Calu3 (cell line): ENCODE data around the gene RTL10. TPM values are rescaled to one million over a fixed set of nuclear protein-coding genes. Genes with fewer than 3 reads are reported as not detected.

Experiments
- BruUV-seq: library from RNA; stranded (reverse); fragments of 400-500 nt; replicated peaks from 2 replicates; lab custom pipeline; 2021; lab: Mats Ljungman, UMichigan
- CTCF ChIA-PET: fragments of 300-600 bp; sonication (Branson Sonifier 250); formaldehyde crosslinking; loops from one replicate; lab custom pipeline; 2022; ENCODE audit warnings: antibody characterized with exemption; lab: Charles Lee
- DNase-seq: peaks from one replicate; pipeline ENCODE4 v3.0.0; 2022
- H3K27ac Mint-ChIP-seq: one replicate; pipeline ENCODE4 v1.8.0; 2022; ENCODE audit warnings: mixed read lengths; ENCODE audit not compliant: unreplicated experiment
- H3K27me3 Mint-ChIP-seq: one replicate; pipeline ENCODE4 v1.8.0; 2022; ENCODE audit warnings: mixed read lengths; ENCODE audit not compliant: unreplicated experiment
- H3K36me3 Mint-ChIP-seq: one replicate; pipeline ENCODE4 v1.8.0; 2022; ENCODE audit warnings: mild to moderate bottlenecking, moderate library complexity, mixed read lengths; ENCODE audit not compliant: insufficient read depth, unreplicated experiment
- H3K4me1 Mint-ChIP-seq: one replicate; pipeline ENCODE4 v1.8.0; 2022; ENCODE audit warnings: mild to moderate bottlenecking, low read depth, mixed read lengths; ENCODE audit not compliant: unreplicated experiment
- H3K4me3 Mint-ChIP-seq: one replicate; pipeline ENCODE4 v1.8.0; 2022; ENCODE audit warnings: mild to moderate bottlenecking, low read depth, moderate library complexity, mixed read lengths; ENCODE audit not compliant: unreplicated experiment
- H3K9me3 Mint-ChIP-seq: one replicate; pipeline ENCODE4 v1.8.0; 2022; ENCODE audit warnings: low read depth, mixed read lengths; ENCODE audit not compliant: unreplicated experiment
- CTCF ChIP-seq: fragments of 200-600 bp; IDR thresholded peaks from one replicate; pipeline ENCODE4 v1.8.0; 2022; ENCODE audit warnings: antibody characterized with exemption; ENCODE audit not compliant: unreplicated experiment
- intact Hi-C: fragments of 100-400 bp; cut with micrococcal nuclease; formaldehyde crosslinking; loops from one replicate; pipeline ENCODE4 v1.10.0; 2022; ENCODE audit not compliant: unreplicated experiment
- total RNA-seq: library from RNA; stranded (reverse); gene quantifications from 2 replicates; pipeline ENCODE4 v1.2.3, GENCODE V29; 2022

RTL10 gene
- total RNA-seq, 1 experiment from 2014 or later = 26.2 TPM

GRCh38 chr22:19831016-19831415, 23.7 kb downstream of the RTL10 start:
- TF ChIP-seq CTCF = no peak
- no peaks in the 10 kb centered on the region for H3K36me3 Mint-ChIP-seq

GRCh38 chr22:19828035-19828401, 26.7 kb downstream of the RTL10 start:
- Mint-ChIP-seq H3K36me3 (peaks cover 4% of the 10 kb centered on the region), H3K9me3 (peaks cover 2% of the 10 kb centered on the region), H3K27me3 (no peaks in the 10 kb centered on the region), H3K27ac (no peak overlapping the region), H3K4me3 (no peak overlapping the region), H3K4me1 (no peaks in the 10 kb centered on the region)
- intact Hi-C loops = no loop called here
- no TSS peak for BruUV-seq
- DNase-seq = no peak
- no peak for TF ChIP-seq CTCF
- CTCF ChIA-PET = no interaction called here

More at GRCh38 chr22:19831016-19831415, 23.7 kb downstream of the RTL10 start:
- no TSS peak for BruUV-seq
- DNase-seq = no peak
- H3K4me1 Mint-ChIP-seq = no peaks in the 10 kb centered on the region
- no peak overlapping the region for H3K27ac Mint-ChIP-seq
- no peak overlapping the region for H3K4me3 Mint-ChIP-seq
- CTCF ChIA-PET = no interaction called here
- no peaks in the 10 kb centered on the region for H3K27me3 Mint-ChIP-seq
- peaks cover 2% of the 10 kb centered on the region for H3K9me3 Mint-ChIP-seq
- intact Hi-C loops = no loop called here

GRCh38 chr22:19827341-19828034, 27.2 kb downstream of the RTL10 start:
- Mint-ChIP-seq H3K4me1 (no peaks in the 10 kb centered on the region), H3K36me3 (peaks cover 4% of the 10 kb centered on the region), H3K27me3 (no peaks in the 10 kb centered on the region), H3K27ac (no peak overlapping the region), H3K4me3 (no peak overlapping the region), H3K9me3 (peaks cover 2% of the 10 kb centered on the region)
- no peak for DNase-seq
- intact Hi-C loops = no loop called here
- TF ChIP-seq CTCF = no peak
- no TSS peak for BruUV-seq
- CTCF ChIA-PET = no interaction called here

- peaks cover 4% of the 10 kb centered on the region for H3K36me3 Mint-ChIP-seq
- H3K4me3 Mint-ChIP-seq = no peak overlapping the region
- intact Hi-C loops = no loop called here
- TF ChIP-seq CTCF = no peak
- CTCF ChIA-PET = no interaction called here
- no peaks in the 10 kb centered on the region for H3K4me1 Mint-ChIP-seq
- no peak for DNase-seq
- no TSS peak for BruUV-seq
- no peak overlapping the region for H3K27ac Mint-ChIP-seq
- H3K9me3 Mint-ChIP-seq = peaks cover 2% of the 10 kb centered on the region
- no peaks in the 10 kb centered on the region for H3K27me3 Mint-ChIP-seq
Measured at GRCh38 chr22:19826619-19826950, 28.1 kb downstream of the RTL10 start.
